B cell (primary cell): Measurements from ENCODE around the gene TNFAIP8L3. TPM values are rescaled to one million over a fixed set of nuclear protein-coding genes. Genes with fewer than 3 reads are reported as not detected.
A peak's percentile ranks its signal among the peaks of the same experiment; 100 is the strongest.
"Not testable (repeated sequence)": the region's sequence is repeated elsewhere in the genome, so short reads cannot be mapped to it uniquely, and the experiment has no call there.

ENCODE experiments used
- ATAC-seq: fragments of 200-7000 bp; cut with Tn5 transposase; one replicate; pipeline ENCODE4 v1.10.0; 2021; ENCODE audit warnings: low read depth, mild to moderate bottlenecking, moderate number of reproducible peaks, moderate library complexity
- CTCF ChIA-PET: fragments of 350-600 bp; sonication (Branson Sonifier 250); formaldehyde crosslinking; loops from one replicate; lab custom pipeline; 2021; ENCODE audit warnings: antibody characterized with exemption, inconsistent platforms; lab: Charles Lee
- POLR2A ChIA-PET: fragments of 350-600 bp; sonication (Branson Sonifier 250); formaldehyde crosslinking; loops from one replicate; lab custom pipeline; 2021; ENCODE audit warnings: antibody characterized with exemption; lab: Charles Lee
- DNase-seq: peaks from one replicate; pipeline ENCODE4 v3.0.0; 2013
- H2AFZ ChIP-seq: 2 replicates; pipeline ENCODE4 v1.6.1; 2012; ENCODE audit warnings: mild to moderate bottlenecking, low read depth, low read length; ENCODE audit not compliant: insufficient read depth, poor library complexity, severe bottlenecking
- H3K27ac ChIP-seq, 2 donors: 1 replicate in 1 of 2; 2 replicates in 1 of 2; pipeline ENCODE4 v1.5.1; 2012 to 2013; ENCODE audit warnings: low read length in 2 of 2, mild to moderate bottlenecking in 2 of 2, moderate library complexity in 1 of 2
- H3K27me3 ChIP-seq, 4 experiments: fragments of 200-600 bp in 1 of 4; sonication (generic) in 1 of 4; replicated peaks in 1 of 4; 1 replicate in 2 of 4; 2 replicates in 2 of 4; pipeline versions ENCODE4 v1.6.1 to v1.7.0; 2013 to 2016; ENCODE audit warnings: low read length in 3 of 4, mild to moderate bottlenecking in 2 of 4, mixed read lengths in 1 of 4, moderate library complexity in 1 of 4; ENCODE audit not compliant: insufficient read depth in 4 of 4, control insufficient read depth in 3 of 4; ENCODE audit errors: control extremely low read depth in 1 of 4
- H3K36me3 ChIP-seq, 2 experiments: replicated peaks in 1 of 2; 1 replicate in 1 of 2; 2 replicates in 1 of 2; pipeline versions ENCODE4 v1.6.1 to v1.7.1; 2013; ENCODE audit warnings: low read length in 1 of 2; ENCODE audit not compliant: insufficient read depth in 2 of 2, control insufficient read depth in 1 of 2; ENCODE audit errors: control extremely low read depth in 1 of 2, extremely low read depth in 1 of 2
- H3K4me1 ChIP-seq, 2 donors: fragments of 200-600 bp in 1 of 2; sonication (generic) in 1 of 2; 1 replicate in 1 of 2; 2 replicates in 1 of 2; pipeline versions ENCODE4 v1.5.1 to v1.6.1; 2013 to 2017; ENCODE audit warnings: low read length in 2 of 2; ENCODE audit not compliant: control insufficient read depth in 2 of 2, insufficient read depth in 2 of 2
- H3K4me2 ChIP-seq: replicated peaks from 2 replicates; pipeline ENCODE3; 2012; ENCODE audit warnings: mild to moderate bottlenecking, low read depth, low read length; ENCODE audit not compliant: poor library complexity, severe bottlenecking
- H3K4me3 ChIP-seq, 5 experiments: fragments of 200-600 bp in 1 of 5; sonication (generic) in 1 of 5; 1 replicate in 3 of 5; 2 replicates in 2 of 5; pipeline versions ENCODE4 v1.5.1 to v1.7.0; 2011 to 2016; ENCODE audit warnings: low read length in 4 of 5, mild to moderate bottlenecking in 4 of 5, low read depth in 2 of 5, control low read depth in 1 of 5, moderate library complexity in 1 of 5; ENCODE audit not compliant: insufficient read depth in 1 of 5; ENCODE audit errors: control extremely low read depth in 1 of 5, extremely low read depth in 1 of 5
- H3K79me2 ChIP-seq: fragments of 200-600 bp; sonication (generic); one replicate; pipeline ENCODE4 v1.6.0; 2016; ENCODE audit warnings: low read length; ENCODE audit not compliant: control insufficient read depth, insufficient read depth
- H3K9ac ChIP-seq: fragments of 200-600 bp; sonication (generic); 2 replicates; pipeline ENCODE4 v1.6.1; 2017; ENCODE audit warnings: mild to moderate bottlenecking, low read length, moderate library complexity
- H3K9me3 ChIP-seq, 3 donors: one replicate each; pipeline versions ENCODE4 v1.6.1 to v1.7.1; 2013; ENCODE audit warnings: low read length in 2 of 3; ENCODE audit not compliant: control insufficient read depth in 2 of 3, insufficient read depth in 1 of 3; ENCODE audit errors: control extremely low read depth in 1 of 3
- H4K20me1 ChIP-seq: 2 replicates; pipeline ENCODE4 v1.6.0; 2012; ENCODE audit warnings: mild to moderate bottlenecking, low read length; ENCODE audit not compliant: insufficient read depth, control insufficient read depth, poor library complexity, severe bottlenecking
- H3K27ac Mint-ChIP-seq: one replicate; pipeline ENCODE4 v1.8.0; 2021; ENCODE audit warnings: mixed read lengths
- H3K27me3 Mint-ChIP-seq: one replicate; pipeline ENCODE4 v1.8.0; 2021; ENCODE audit warnings: mixed read lengths
- H3K4me1 Mint-ChIP-seq: one replicate; pipeline ENCODE4 v1.8.0; 2021; ENCODE audit warnings: mixed read lengths
- H3K4me3 Mint-ChIP-seq: one replicate; pipeline ENCODE4 v1.8.0; 2021; ENCODE audit warnings: mixed read lengths
- H3K9me3 Mint-ChIP-seq: one replicate; pipeline ENCODE4 v1.8.0; 2022; ENCODE audit warnings: mixed read lengths; ENCODE audit not compliant: insufficient read depth
- CTCF ChIP-seq: fragments of 200-600 bp; IDR thresholded peaks from one replicate; pipeline ENCODE4 v1.8.0; 2022; ENCODE audit warnings: antibody characterized with exemption, mild to moderate bottlenecking
- EZH2 ChIP-seq: IDR thresholded peaks from 2 replicates; pipeline ENCODE4 v1.6.1; 2012; ENCODE audit warnings: borderline replicate concordance, low read depth, mild to moderate bottlenecking, moderate library complexity, low read length; ENCODE audit not compliant: insufficient read depth, poor library complexity, severe bottlenecking
- WGBS: methylation state at CpG from one replicate; pipeline ENCODE4 v1.1.5; 2013; ENCODE audit warnings: missing lambda C conversion rate; ENCODE audit not compliant: insufficient coverage; 5-methylcytosine and 5-hydroxymethylcytosine counted together
- intact Hi-C: fragments of 100-400 bp; cut with micrococcal nuclease; formaldehyde crosslinking; loops from one replicate; pipeline ENCODE4 v1.10.0; 2022
- polyA minus RNA-seq: library from RNA; depleted of rRNA, polyadenylated mRNA; stranded (reverse); fragments of >200 nt; gene quantifications from 2 replicates; pipeline ENCODE4 v1.2.3, GENCODE V29; 2012
- polyA plus RNA-seq: library from polyadenylated mRNA; depleted of rRNA; stranded (reverse); fragments of >200 nt; gene quantifications from 2 replicates; pipeline ENCODE4 v1.2.3, GENCODE V29; 2012
- total RNA-seq, 2 donors: library from RNA; stranded (reverse); fragments of 120-200 nt in 1 of 2; gene quantifications; 1 replicate in 1 of 2; 2 replicates in 1 of 2; pipeline versions ENCODE4 v1.2.3 to v1.2.4, GENCODE V29; 2013 to 2022

The TNFAIP8L3 gene
- total RNA-seq (not detected in 2 replicates), polyA plus RNA-seq (not detected in 2 replicates), polyA minus RNA-seq (not detected in 2 replicates)
- total RNA-seq (2013) = 0.05 TPM

- intact Hi-C loops = no loop called here
- H3K4me1 Mint-ChIP-seq = peaks cover 13% of the 10 kb centered on the region
- peaks cover 0 to 43% (median 25%) of the 10 kb centered on the region in 4 experiments for H3K27me3 ChIP-seq
- no peak within 1 kb of the TSS for H3K27ac Mint-ChIP-seq
- no peaks in the 10 kb centered on the region for H4K20me1 ChIP-seq
- H2AFZ ChIP-seq = peak within 1 kb of the TSS; percentile 16
- no peak for ATAC-seq
- peaks cover 10 to 11% of the 10 kb centered on the region in 2 donors for H3K4me1 ChIP-seq
- peak within 1 kb of the TSS; percentile 55 for H3K4me3 Mint-ChIP-seq
- no peaks in the 10 kb centered on the region for H3K36me3 ChIP-seq
- no peaks in the 10 kb centered on the region for H3K9me3 ChIP-seq
- TF ChIP-seq CTCF (no peak), EZH2 (no peak)
- H3K79me2 ChIP-seq = no peaks in the 10 kb centered on the region
- no peak within 1 kb of the TSS for H3K27ac ChIP-seq
- ChIA-PET CTCF (no interaction called here), POLR2A (no interaction called here)
- no peaks in the 10 kb centered on the region for H3K9me3 Mint-ChIP-seq
- H3K27me3 Mint-ChIP-seq = peaks cover 74% of the 10 kb centered on the region
- H3K4me3 ChIP-seq = peak within 1 kb of the TSS in 1 of 5 experiments; percentile 21
- 3% methylated on average over 90 of the region's 98 CpGs for WGBS
- peak within 1 kb of the TSS; percentile 54 for H3K4me2 ChIP-seq
- no peak for DNase-seq
- H3K9ac ChIP-seq = peak within 1 kb of the TSS; percentile 15
Observed at GRCh38 chr15:51094606-51095569, at the start of gene TNFAIP8L3. Gene TNFAIP8L3 (minus strand): TSS chr15:51094906. CDS start chr15:51094595, 311 bp downstream.

GRCh38 chr15:51144021-51144532 is 49.4 kb upstream of the TNFAIP8L3 start:
- Histone ChIP-seq H3K4me3 (no peak overlapping the region), H3K9ac (no peak overlapping the region), H3K9me3 (peaks cover 0 to 2% (median 0%) of the 10 kb centered on the region in 3 donors), H3K27ac (no peak overlapping the region), H2AFZ (no peak overlapping the region), H3K4me2 (no peak overlapping the region), H3K79me2 (no peaks in the 10 kb centered on the region), H4K20me1 (no peaks in the 10 kb centered on the region), H3K36me3 (no peaks in the 10 kb centered on the region), H3K27me3 (no peaks in the 10 kb centered on the region), H3K4me1 (no peaks in the 10 kb centered on the region)
- peaks cover 4% of the 10 kb centered on the region for H3K9me3 Mint-ChIP-seq
- intact Hi-C loops = no loop called here
- 60% methylated on average over 1 of the region's 3 CpGs for WGBS
- H3K27ac Mint-ChIP-seq = no peak overlapping the region
- ATAC-seq (no peak), DNase-seq (no peak)
- no peaks in the 10 kb centered on the region for H3K4me1 Mint-ChIP-seq
- H3K27me3 Mint-ChIP-seq = peaks cover 40% of the 10 kb centered on the region
- TF ChIP-seq CTCF (no peak), EZH2 (no peak)
- POLR2A ChIA-PET = no interaction called here
- CTCF ChIA-PET = interaction anchor here (4.6 kb wide), 1 partner anchor 19 kb away, joined by 23 read pairs; no protein-coding TSS in a partner anchor
- H3K4me3 Mint-ChIP-seq = no peak overlapping the region

DNA sequence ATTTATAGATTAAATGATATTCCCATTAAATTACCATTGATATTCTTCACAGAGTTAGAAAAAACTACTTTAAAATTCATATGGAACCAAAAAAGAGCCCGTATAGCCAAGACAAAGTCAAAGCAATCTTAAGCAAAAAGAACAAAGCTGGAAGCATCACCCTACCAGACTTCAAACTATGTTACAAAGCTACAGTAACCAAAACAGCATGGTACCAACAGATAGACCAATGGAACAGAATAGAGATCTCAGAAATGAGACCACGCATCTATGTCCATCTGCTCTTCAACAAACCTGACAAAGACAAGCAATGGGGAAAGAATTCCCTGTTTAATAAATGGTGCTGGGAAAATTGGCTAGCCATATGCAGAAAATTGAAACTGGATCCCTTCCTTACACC is 45.6 kb upstream of the TNFAIP8L3 start:
- H3K27me3 ChIP-seq, POLR2A ChIA-PET, CTCF ChIA-PET, H3K4me3 ChIP-seq, H3K36me3 ChIP-seq, H3K27ac Mint-ChIP-seq, H3K9me3 Mint-ChIP-seq, H3K9me3 ChIP-seq, ATAC-seq, H3K4me2 ChIP-seq, H2AFZ ChIP-seq, H4K20me1 ChIP-seq, DNase-seq, intact Hi-C loops, H3K4me3 Mint-ChIP-seq, H3K27ac ChIP-seq, H3K79me2 ChIP-seq, H3K4me1 ChIP-seq, H3K4me1 Mint-ChIP-seq, H3K9ac ChIP-seq: not testable (repeated sequence)
- H3K27me3 Mint-ChIP-seq = peaks cover 30% of the 10 kb centered on the region
- 100% methylated on average over 1 of the region's 2 CpGs for whole genome bisulfite sequencing
